K562 (cell line): ENCODE measurements around the gene RIPPLY3. TPM values are rescaled to one million over a fixed set of nuclear protein-coding genes. Genes with fewer than 3 reads are reported as not detected.

Experiments used
- ATAC-seq: fragments of 200-7000 bp; cut with Tn5 transposase; 3 replicates; pipeline ENCODE4 v1.9.1; 2020; ENCODE audit warnings: moderate library complexity
- BruUV-seq: library from RNA; stranded (reverse); fragments of 400-500 nt; replicated peaks from 2 replicates; lab custom pipeline; 2021; lab: Mats Ljungman, UMichigan
- CTCF ChIA-PET: fragments of 300-600 bp; formaldehyde crosslinking; extraction: SDS; loops from one replicate; lab custom pipeline; 2021; ENCODE audit warnings: low intra/inter-chr PET ratio; lab: Yijun Ruan, JAX
- POLR2A ChIA-PET: fragments of 300-600, 350-650 bp; sonication (Branson Sonifier 250); formaldehyde crosslinking; extraction: SDS; loops from one replicate; lab custom pipeline; 2021; ENCODE audit warnings: antibody characterized with exemption, inconsistent platforms; lab: Yijun Ruan, JAX
- DNase-seq, 4 experiments: peaks; one replicate each; pipeline versions ENCODE4 v3.0.0 to v3.0.0-alpha.2; 2011 to 2018; ENCODE audit warnings: low spot score in 3 of 4, mixed read lengths in 3 of 4; ENCODE audit errors: extremely low read depth in 1 of 4
- FAIRE-seq: peaks from 2 replicates; lab custom pipeline; 2011; peaks lifted over from hg19 to GRCh38; lab: Jason Lieb, UNC
- H2AFZ ChIP-seq: 2 replicates; pipeline ENCODE4 v1.6.0; 2011; ENCODE audit warnings: low read depth, low read length, control low read depth, inconsistent platforms
- H3K27ac ChIP-seq: fragments of 200-600 bp; 3 replicates; pipeline ENCODE4 v1.8.0; 2011; ENCODE audit warnings: low read depth, mild to moderate bottlenecking, control low read depth, inconsistent platforms, low read length, moderate library complexity, mixed read lengths; ENCODE audit errors: extremely low read depth
- H3K27me3 ChIP-seq, 2 experiments: fragments of 300-600 bp in 1 of 2; 2 replicates in 1 of 2; 3 replicates in 1 of 2; pipeline versions ENCODE4 v1.6.0 to v1.8.0; 2011; ENCODE audit warnings: inconsistent platforms in 2 of 2, low read length in 2 of 2, mild to moderate bottlenecking in 1 of 2, mixed read lengths in 1 of 2, moderate library complexity in 1 of 2; ENCODE audit not compliant: control insufficient read depth in 2 of 2, insufficient read depth in 2 of 2
- H3K36me3 ChIP-seq: fragments of 300-600 bp; 3 replicates; pipeline ENCODE4 v1.8.0; 2011; ENCODE audit warnings: mild to moderate bottlenecking, low read length, inconsistent platforms; ENCODE audit not compliant: control insufficient read depth, insufficient read depth
- H3K4me1 ChIP-seq, 2 experiments: fragments of 200-600 bp in 1 of 2; replicated peaks in 1 of 2; 2 replicates in 1 of 2; 3 replicates in 1 of 2; pipeline versions ENCODE4 v1.5.1 to v1.8.0; 2011; ENCODE audit warnings: inconsistent platforms in 2 of 2, low read length in 2 of 2, mild to moderate bottlenecking in 1 of 2, mixed read lengths in 1 of 2, moderate library complexity in 1 of 2; ENCODE audit not compliant: control insufficient read depth in 2 of 2, insufficient read depth in 2 of 2
- H3K4me2 ChIP-seq: 2 replicates; pipeline ENCODE4 v1.6.1; 2011; ENCODE audit warnings: low read length, control low read depth, inconsistent platforms, mixed read lengths; ENCODE audit not compliant: insufficient read depth
- H3K4me3 ChIP-seq: fragments of 200-600 bp; sonication (generic), shearing (Covaris generic); 2 replicates; pipeline ENCODE4 v1.5.1; 2016; ENCODE audit warnings: control low read depth, inconsistent platforms
- H3K79me2 ChIP-seq: fragments of 200-600 bp; 3 replicates; pipeline ENCODE4 v1.8.0; 2011; ENCODE audit warnings: low read length, inconsistent platforms; ENCODE audit not compliant: control insufficient read depth, insufficient read depth
- H3K9ac ChIP-seq, 2 experiments: 2 replicates each; pipeline versions ENCODE4 v1.6.0 to v1.6.1; 2011; ENCODE audit warnings: low read depth in 2 of 2, low read length in 2 of 2, control low read depth in 1 of 2, inconsistent platforms in 1 of 2, mild to moderate bottlenecking in 1 of 2, mixed read lengths in 1 of 2; ENCODE audit not compliant: insufficient read depth in 1 of 2
- H3K9me1 ChIP-seq: one replicate; pipeline ENCODE4 v1.6.0; 2011; ENCODE audit warnings: inconsistent platforms, mild to moderate bottlenecking, low read length, moderate library complexity; ENCODE audit not compliant: control insufficient read depth, insufficient read depth
- H3K9me3 ChIP-seq: replicated peaks from 2 replicates; pipeline ENCODE4 v1.5.1; 2011; ENCODE audit warnings: low read depth, low read length, inconsistent platforms; ENCODE audit not compliant: control insufficient read depth, insufficient read depth
- H4K20me1 ChIP-seq: replicated peaks from 2 replicates; pipeline ENCODE4 v1.6.1; 2011; ENCODE audit warnings: low read length, inconsistent platforms, mixed read lengths; ENCODE audit not compliant: control insufficient read depth, insufficient read depth
- ARID1B ChIP-seq: fragments of 450-650 bp; IDR thresholded peaks from 2 replicates; pipeline ENCODE4 v1.6.1; 2016; ENCODE audit warnings: antibody characterized with exemption, mild to moderate bottlenecking, inconsistent platforms
- BHLHE40 ChIP-seq: IDR thresholded peaks from 2 replicates; pipeline ENCODE4 v1.6.1; 2011; ENCODE audit warnings: low read length, improper control_type of control experiment
- CEBPG ChIP-seq, 3 experiments: fragments of 200-800 bp in 1 of 3; sonication (Bioruptor generic) in 1 of 3; sonication (generic) in 1 of 3; formaldehyde crosslinking in 1 of 3; IDR thresholded peaks in 2 of 3; conservative IDR thresholded peaks in 1 of 3; 2 replicates each; pipeline versions ENCODE4 v1.6.1 to v1.8.0; 2016 to 2022; ENCODE audit warnings: missing compliant biosample characterization in 2 of 3, missing genetic modification characterization in 2 of 3, mild to moderate bottlenecking in 1 of 3, missing genetic modification reagents in 1 of 3
- DPF2 ChIP-seq: fragments of 450-650 bp; IDR thresholded peaks from 2 replicates; pipeline ENCODE4 v1.6.1; 2016
- EHMT2 ChIP-seq: fragments of 450-650 bp; IDR thresholded peaks from 2 replicates; pipeline ENCODE4 v1.6.1; 2018; ENCODE audit warnings: antibody characterized with exemption
- EP400 ChIP-seq: fragments of 450-650 bp; IDR thresholded peaks from 2 replicates; pipeline ENCODE4 v1.6.1; 2017; ENCODE audit warnings: antibody characterized with exemption, mild to moderate bottlenecking, moderate library complexity
- FOSL1 ChIP-seq: fragments of 200-800 bp; sonication (Bioruptor generic); conservative IDR thresholded peaks from 2 replicates; pipeline ENCODE4 v1.6.1; 2016; ENCODE audit warnings: missing genetic modification characterization, missing compliant biosample characterization
- HMG20A ChIP-seq: fragments of 450-650 bp; formaldehyde crosslinking; conservative IDR thresholded peaks from 2 replicates; pipeline ENCODE4 v1.4.0; 2020; ENCODE audit warnings: mild to moderate bottlenecking, mixed read lengths
- PHB2 ChIP-seq: fragments of 450-650 bp; IDR thresholded peaks from 2 replicates; pipeline ENCODE4 v1.6.1; 2017; ENCODE audit warnings: low read depth
- POLR2A ChIP-seq: fragments of 450-650 bp; conservative IDR thresholded peaks from 2 replicates; pipeline ENCODE4 v1.6.1; 2016
- PRMT5 ChIP-seq: sonication (generic); formaldehyde crosslinking; IDR thresholded peaks from 2 replicates; pipeline ENCODE4 v1.5.0; 2020; ENCODE audit warnings: missing genetic modification reagents
- RCOR1 ChIP-seq, 2 experiments: IDR thresholded peaks; 2 replicates each; pipeline ENCODE4 v1.6.1; 2012; ENCODE audit warnings: low read depth in 2 of 2, low read length in 2 of 2, borderline replicate concordance in 1 of 2, improper control_type of control experiment in 1 of 2
- TAF9B ChIP-seq: fragments of 450-650 bp; IDR thresholded peaks from 2 replicates; pipeline ENCODE4 v1.6.1; 2018; ENCODE audit warnings: mild to moderate bottlenecking; ENCODE audit not compliant: partially characterized antibody
- ZBTB8A ChIP-seq: fragments of 450-650 bp; IDR thresholded peaks from 2 replicates; pipeline ENCODE4 v1.6.1; 2018; ENCODE audit warnings: mild to moderate bottlenecking, moderate library complexity; ENCODE audit not compliant: partially characterized antibody
- ZC3H4 ChIP-seq: sonication (generic); formaldehyde crosslinking; IDR thresholded peaks from 2 replicates; pipeline ENCODE4 v1.9.0; 2021; ENCODE audit warnings: missing genetic modification reagents, borderline replicate concordance
- ZFX ChIP-seq: sonication (generic); formaldehyde crosslinking; IDR thresholded peaks from 2 replicates; pipeline ENCODE4 v1.8.0; 2022; ENCODE audit warnings: mild to moderate bottlenecking, missing genetic modification reagents, moderate library complexity
- ZNF133 ChIP-seq: fragments of 250-450 bp; sonication (Bioruptor Pico); IDR thresholded peaks from 2 replicates; pipeline ENCODE4 v1.4.0; 2020; ENCODE audit warnings: mild to moderate bottlenecking
- ZNF197 ChIP-seq: fragments of 200-800 bp; sonication (Bioruptor generic); IDR thresholded peaks from 2 replicates; pipeline ENCODE4 v1.6.1; 2016; ENCODE audit warnings: low read depth, missing genetic modification characterization, missing compliant biosample characterization
- ZNF274 ChIP-seq: IDR thresholded peaks from 2 replicates; pipeline ENCODE4 v1.6.1; 2011; ENCODE audit warnings: low read depth, mild to moderate bottlenecking, low read length, moderate library complexity, borderline replicate concordance
- ZNF695 ChIP-seq: fragments of 450-650 bp; formaldehyde crosslinking; IDR thresholded peaks from 2 replicates; pipeline ENCODE4 v1.4.0; 2020; ENCODE audit warnings: mild to moderate bottlenecking, moderate library complexity
- WGBS: fragments of 100-300 bp; shearing (Covaris generic); methylation state at CpG from one replicate; pipeline ENCODE4 v1.1.6; 2016; ENCODE audit warnings: low coverage, mixed read lengths; ENCODE audit not compliant: insufficient coverage; ENCODE audit errors: missing lambda C conversion rate; 5-methylcytosine and 5-hydroxymethylcytosine counted together
- in situ Hi-C: fragments of 300-500 bp; cut with MboI; formaldehyde crosslinking; loops from 4 replicates; pipeline ENCODE4 v1.15.0; 2018; ENCODE audit warnings: inconsistent platforms, mixed read lengths
- intact Hi-C: fragments of 100-400 bp; cut with micrococcal nuclease; formaldehyde crosslinking; loops from 2 replicates; pipeline ENCODE4 v1.14.2; 2022
- polyA plus RNA-seq, 8 experiments: library from polyadenylated mRNA; depleted of rRNA in 4 of 8; stranded (reverse) in 5 of 8; unstranded in 3 of 8; fragments of >200 nt; fragmentation: Nextera tagmentation in 2 of 8; fragmentation: Illumina TruSeq in 1 of 8; extraction: Ambion mirVana in 2 of 8; extraction: Trizol in 1 of 8; gene quantifications; 2 replicates each; pipeline versions ENCODE4 v1.2.1 to v1.2.3, GENCODE V29; 2011 to 2014; ENCODE audit warnings: inconsistent platforms in 1 of 8, missing spikeins in 1 of 8
- total RNA-seq, 7 experiments: library from RNA; depleted of rRNA in 6 of 7; stranded (reverse); fragments of >200 nt in 6 of 7; fragmentation: Illumina TruSeq in 2 of 7; extraction: Trizol in 2 of 7; gene quantifications; 2 replicates each; pipeline versions ENCODE4 v1.2.1 to v1.2.3, GENCODE V29; 2011 to 2021; ENCODE audit warnings: low replicate concordance in 1 of 7
- TF ChIP-seq, protein P1 (sequence below): fragments of 450-650 bp; IDR thresholded peaks from 2 replicates; pipeline ENCODE4 v1.6.1; 2016; ENCODE audit warnings: borderline replicate concordance

RIPPLY3 gene
- total and polyA plus RNA-seq, 9 of the 15 experiments (the other 6 are each of a cell fraction or from before 2014, with no cell fraction given): not detected

DNA sequence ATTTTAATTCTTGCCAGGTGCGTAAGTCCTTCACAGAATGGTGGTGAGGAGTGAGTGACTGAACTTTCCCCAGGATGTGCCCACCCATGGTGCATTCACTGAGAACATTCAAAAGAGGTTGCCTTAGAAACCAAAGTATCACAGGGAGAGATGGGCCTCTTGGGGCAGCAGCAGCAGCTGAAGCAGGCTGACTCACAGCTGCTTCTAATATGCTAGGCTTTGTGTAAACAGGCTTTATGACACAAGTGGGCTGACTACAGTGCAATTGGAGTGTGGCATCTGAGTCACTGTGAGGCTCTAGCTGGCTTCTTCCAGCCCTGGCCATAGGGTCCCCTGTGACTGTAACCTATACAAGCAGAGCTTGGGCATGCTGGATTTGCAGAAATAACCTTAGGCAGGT is 53.8 kb downstream of the RIPPLY3 start:
- BruUV-seq: no TSS peak
- CTCF ChIA-PET: no interaction called here
- peak; percentile 58 for ATAC-seq
- intact Hi-C loops (no loop called here), in situ Hi-C loops (no loop called here)
- no peaks in the 10 kb centered on the region for H4K20me1 ChIP-seq
- no peaks in the 10 kb centered on the region for H3K9me1 ChIP-seq
- H3K4me1 ChIP-seq: no peaks in the 10 kb centered on the region; a peak in 1 of 5 replicates
- POLR2A ChIA-PET: interaction anchor here (1.1 to 1.8 kb wide), 2 partner anchors 11 to 33 kb away, joined by 3 to 9 read pairs; no protein-coding TSS in a partner anchor
- no peak overlapping the region for H2AFZ ChIP-seq
- no peak overlapping the region for H3K27ac ChIP-seq
- no peaks in the 10 kb centered on the region for H3K79me2 ChIP-seq
- DNase-seq: peak in 1 of 4 experiments; percentile 52
- H3K4me3 ChIP-seq: no peak overlapping the region
- no peaks in the 10 kb centered on the region for H3K9me3 ChIP-seq
- 75% methylated on average over 1 of the region's 1 CpG for WGBS
- no peaks in the 10 kb centered on the region for H3K27me3 ChIP-seq
- H3K36me3 ChIP-seq: no peaks in the 10 kb centered on the region
- FAIRE-seq: peak; percentile 64
- no peak overlapping the region for H3K4me2 ChIP-seq
- no peak overlapping the region for H3K9ac ChIP-seq
- peak; percentile 93 for TF ChIP-seq FOSL1 (tag)
- no peak for TF ChIP-seq CEBPG (CRISPR knock-in tag; IDR thresholded peaks at IDR 0.05)
- TF ChIP-seq CEBPG (tag; conservative IDR thresholded peaks at IDR 0.05 in 1 of 2, IDR thresholded peaks at IDR 0.05 in 1 of 2): 0 out of 4 replicates have a peak, but pooled peaks of 1 of the 2 experiments have one; percentile 14
- no peak for TF ChIP-seq ZNF695 (CRISPR knock-in tag)
- TF ChIP-seq ZNF274: no peak
- no peak for TF ChIP-seq ZBTB8A
- TF ChIP-seq ZNF197: no peak
- no peak for TF ChIP-seq PRMT5 (CRISPR knock-in tag)
- TF ChIP-seq RCOR1 (IDR thresholded peaks at IDR 0.05; ENCODE audit: borderline replicate concordance in 1 of 2, low read depth in 2 of 2, low read length in 2 of 2): no peak
- TF ChIP-seq EP400: no peak
- TF ChIP-seq DPF2: peak; percentile 27; the same call in 1 of the 2 replicates
- TF ChIP-seq BHLHE40: peak; percentile 28; the same call in 1 of the 2 replicates
- peak; percentile 23; the same call in 1 of the 2 replicates for TF ChIP-seq ARID1B
- TF ChIP-seq ZNF133 (CRISPR knock-in tag): no peak
- TF ChIP-seq TAF9B: no peak
- TF ChIP-seq, protein P1, sequence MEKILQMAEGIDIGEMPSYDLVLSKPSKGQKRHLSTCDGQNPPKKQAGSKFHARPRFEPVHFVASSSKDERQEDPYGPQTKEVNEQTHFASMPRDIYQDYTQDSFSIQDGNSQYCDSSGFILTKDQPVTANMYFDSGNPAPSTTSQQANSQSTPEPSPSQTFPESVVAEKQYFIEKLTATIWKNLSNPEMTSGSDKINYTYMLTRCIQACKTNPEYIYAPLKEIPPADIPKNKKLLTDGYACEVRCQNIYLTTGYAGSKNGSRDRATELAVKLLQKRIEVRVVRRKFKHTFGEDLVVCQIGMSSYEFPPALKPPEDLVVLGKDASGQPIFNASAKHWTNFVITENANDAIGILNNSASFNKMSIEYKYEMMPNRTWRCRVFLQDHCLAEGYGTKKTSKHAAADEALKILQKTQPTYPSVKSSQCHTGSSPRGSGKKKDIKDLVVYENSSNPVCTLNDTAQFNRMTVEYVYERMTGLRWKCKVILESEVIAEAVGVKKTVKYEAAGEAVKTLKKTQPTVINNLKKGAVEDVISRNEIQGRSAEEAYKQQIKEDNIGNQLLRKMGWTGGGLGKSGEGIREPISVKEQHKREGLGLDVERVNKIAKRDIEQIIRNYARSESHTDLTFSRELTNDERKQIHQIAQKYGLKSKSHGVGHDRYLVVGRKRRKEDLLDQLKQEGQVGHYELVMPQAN: no peak
- no peak for TF ChIP-seq HMG20A (CRISPR knock-in tag)
- no peak for TF ChIP-seq ZFX
- no peak for TF ChIP-seq POLR2A
- TF ChIP-seq EHMT2: no peak
- no peak for TF ChIP-seq ZC3H4 (CRISPR knock-in tag)
- TF ChIP-seq PHB2: no peak
